Endodermal cell (in vitro differentiated cells): ENCODE results near the gene SSH2. TPM values are rescaled to one million over a fixed set of nuclear protein-coding genes. Genes with fewer than 3 reads are reported as not detected.
A peak's percentile ranks its signal among the peaks of the same experiment; 100 is the strongest.

ENCODE experiments used
- DNase-seq: peaks from one replicate; pipeline ENCODE4 v3.0.0-alpha.2; 2017
- H3K27ac ChIP-seq: 2 replicates; pipeline ENCODE4 v1.5.1; 2013; ENCODE audit warnings: mild to moderate bottlenecking, low read depth, low read length, moderate library complexity
- H3K27me3 ChIP-seq: 2 replicates; pipeline ENCODE4 v1.6.1; 2013; ENCODE audit warnings: mild to moderate bottlenecking, low read length, moderate library complexity; ENCODE audit not compliant: insufficient read depth, control insufficient read depth, poor library complexity, severe bottlenecking
- H3K36me3 ChIP-seq: 2 replicates; pipeline ENCODE4 v1.7.0; 2013; ENCODE audit warnings: mild to moderate bottlenecking, low read length, moderate library complexity; ENCODE audit not compliant: control insufficient read depth, insufficient read depth
- H3K4me1 ChIP-seq: one replicate; pipeline ENCODE4 v1.7.0; 2013; ENCODE audit warnings: low read length; ENCODE audit not compliant: control insufficient read depth, insufficient read depth
- H3K4me3 ChIP-seq: 2 replicates; pipeline ENCODE4 v1.5.1; 2013; ENCODE audit warnings: mild to moderate bottlenecking, low read length, moderate library complexity
- H3K9ac ChIP-seq: 2 replicates; pipeline ENCODE4 v1.6.1; 2013; ENCODE audit warnings: mild to moderate bottlenecking, low read length, moderate library complexity; ENCODE audit not compliant: poor library complexity, severe bottlenecking; ENCODE audit errors: extremely low read depth
- H3K9me3 ChIP-seq: 2 replicates; pipeline ENCODE4 v1.6.1; 2013; ENCODE audit warnings: mild to moderate bottlenecking, low read length, moderate library complexity; ENCODE audit not compliant: control insufficient read depth
- H3K27ac Mint-ChIP-seq: 2 replicates; pipeline ENCODE4 v1.8.0; 2020; ENCODE audit warnings: mixed read lengths
- H3K27me3 Mint-ChIP-seq: 2 replicates; pipeline ENCODE4 v1.8.0; 2021; ENCODE audit warnings: mild to moderate bottlenecking, mixed read lengths; ENCODE audit not compliant: insufficient read depth
- H3K36me3 Mint-ChIP-seq: 2 replicates; pipeline ENCODE4 v1.8.0; 2020; ENCODE audit warnings: low read depth, mixed read lengths
- H3K4me1 Mint-ChIP-seq: 2 replicates; pipeline ENCODE4 v1.8.0; 2020; ENCODE audit warnings: mixed read lengths
- H3K4me3 Mint-ChIP-seq: 2 replicates; pipeline ENCODE4 v1.8.0; 2020; ENCODE audit warnings: mild to moderate bottlenecking, moderate library complexity, mixed read lengths
- H3K9me3 Mint-ChIP-seq: 2 replicates; pipeline ENCODE4 v1.8.0; 2020; ENCODE audit warnings: mild to moderate bottlenecking, mixed read lengths
- CTCF ChIP-seq: fragments of 200-600 bp; sonication (generic); conservative IDR thresholded peaks from 2 replicates; pipeline ENCODE4 v1.5.0; 2021; ENCODE audit warnings: antibody characterized with exemption, mild to moderate bottlenecking
- WGBS, 2 experiments: methylation state at CpG; one replicate each; pipeline versions ENCODE4 v1.1.5 to v1.1.7; 2013; ENCODE audit warnings: missing lambda C conversion rate in 2 of 2, mixed read lengths in 1 of 2; ENCODE audit not compliant: insufficient coverage in 1 of 2, insufficient read length in 1 of 2; 5-methylcytosine and 5-hydroxymethylcytosine counted together
- total RNA-seq, 2 donors: library from RNA; stranded (reverse); fragmentation: NEBNext Ultra II Directional in 1 of 2; extraction: Animal tissue kit (Norgen Biotek cat#: 25700) in 1 of 2; gene quantifications; 2 replicates in 1 of 2; 3 replicates in 1 of 2; pipeline ENCODE4 v1.2.1, GENCODE V29; 2021

Gene SSH2
- total RNA-seq, 2 donors from 2014 or later: 11.3 to 13.5 TPM

GRCh38 chr17:29956225-29956624 is 26.2 kb upstream of the SSH2 start:
- Histone ChIP-seq H3K27ac (no peak overlapping the region), H3K27me3 (no peaks in the 10 kb centered on the region), H3K9ac (no peak overlapping the region), H3K4me3 (no peak overlapping the region), H3K36me3 (no peaks in the 10 kb centered on the region), H3K9me3 (peaks cover 25% of the 10 kb centered on the region), H3K4me1 (no peaks in the 10 kb centered on the region)
- H3K27ac Mint-ChIP-seq: no peak overlapping the region
- no peak for DNase-seq
- no peak for TF ChIP-seq CTCF
- H3K36me3 Mint-ChIP-seq: peaks cover 2% of the 10 kb centered on the region
- H3K27me3 Mint-ChIP-seq: peaks cover 2% of the 10 kb centered on the region
- no peaks in the 10 kb centered on the region for H3K4me1 Mint-ChIP-seq
- peaks cover 32% of the 10 kb centered on the region for H3K9me3 Mint-ChIP-seq
- no peak overlapping the region for H3K4me3 Mint-ChIP-seq

DNA sequence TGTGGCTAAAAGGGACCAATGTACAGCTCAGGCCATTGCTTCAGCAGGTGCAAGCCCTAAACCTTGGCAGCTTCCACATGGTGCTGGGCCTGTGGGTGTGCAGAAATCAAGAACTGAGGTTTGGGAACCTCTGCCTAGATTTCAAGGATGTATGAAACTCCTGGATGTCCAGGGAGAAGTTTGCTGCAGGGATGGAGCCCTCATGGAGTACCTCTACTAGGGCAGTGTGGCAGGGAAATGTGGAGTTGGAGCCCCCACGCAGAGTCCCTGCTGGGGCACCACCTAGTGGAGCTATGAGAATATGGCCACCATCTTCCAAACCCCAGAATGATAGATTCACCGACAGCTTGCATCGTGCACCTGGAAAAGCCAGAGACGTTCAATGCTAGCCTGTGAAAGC is 24.4 kb upstream of the SSH2 start:
- Mint-ChIP-seq H3K4me1 (no peaks in the 10 kb centered on the region), H3K4me3 (no peak overlapping the region), H3K27ac (no peak overlapping the region), H3K9me3 (peaks cover 32% of the 10 kb centered on the region), H3K36me3 (peaks cover 2% of the 10 kb centered on the region), H3K27me3 (peaks cover 2% of the 10 kb centered on the region)
- 77 to 84% methylated on average over 4 of the region's 4 CpGs for WGBS, 2 experiments
- peaks cover 25% of the 10 kb centered on the region for H3K9me3 ChIP-seq
- no peak overlapping the region for H3K9ac ChIP-seq
- no peaks in the 10 kb centered on the region for H3K27me3 ChIP-seq
- H3K36me3 ChIP-seq: no peaks in the 10 kb centered on the region
- no peaks in the 10 kb centered on the region for H3K4me1 ChIP-seq
- no peak overlapping the region for H3K4me3 ChIP-seq
- no peak for DNase-seq
- peak; percentile 24 for TF ChIP-seq CTCF
- no peak overlapping the region for H3K27ac ChIP-seq

DNA sequence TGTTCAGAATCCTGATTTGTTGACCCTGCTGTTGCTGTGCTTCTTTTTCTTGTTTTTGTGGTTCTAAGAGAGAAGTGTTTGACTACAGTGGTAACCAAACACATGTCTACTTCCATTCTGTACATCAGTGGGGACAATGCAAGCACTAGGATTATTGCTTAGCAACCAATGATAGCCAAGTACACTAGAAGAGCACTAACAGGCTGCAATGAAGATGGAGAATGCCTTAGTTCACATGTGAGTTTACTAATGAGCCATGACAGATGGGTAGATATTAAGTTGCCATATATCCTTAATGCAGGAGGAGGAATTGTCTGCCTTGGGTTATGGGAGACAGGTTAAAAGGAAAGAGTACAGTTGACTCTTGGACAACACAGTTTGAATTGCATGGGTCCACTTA is 19.7 kb upstream of the SSH2 start:
- Histone ChIP-seq H3K27ac (peak overlapping the region; percentile 49), H3K27me3 (no peaks in the 10 kb centered on the region), H3K4me3 (no peak overlapping the region), H3K9me3 (peaks cover 18% of the 10 kb centered on the region), H3K9ac (no peak overlapping the region), H3K36me3 (no peaks in the 10 kb centered on the region), H3K4me1 (no peaks in the 10 kb centered on the region)
- H3K4me1 Mint-ChIP-seq: peaks cover 10% of the 10 kb centered on the region
- H3K4me3 Mint-ChIP-seq: no peak overlapping the region
- H3K36me3 Mint-ChIP-seq: peaks cover 2% of the 10 kb centered on the region
- H3K27me3 Mint-ChIP-seq: peaks cover 2% of the 10 kb centered on the region
- no peak overlapping the region for H3K27ac Mint-ChIP-seq
- TF ChIP-seq CTCF: no peak
- H3K9me3 Mint-ChIP-seq: peaks cover 20% of the 10 kb centered on the region
- DNase-seq: no peak
